ENCODE data around the gene ASIC2. TPM values are rescaled to one million over a fixed set of nuclear protein-coding genes. Genes with fewer than 3 reads are reported as not detected.

The ASIC2 gene
- total RNA-seq, 4 donors from 2014 or later: 0.48 TPM; not detected in 3

GRCh38 chr17:33056399-33057146 lies 236.5 kb downstream of the ASIC2 start:
- TF ChIP-seq, protein P1, sequence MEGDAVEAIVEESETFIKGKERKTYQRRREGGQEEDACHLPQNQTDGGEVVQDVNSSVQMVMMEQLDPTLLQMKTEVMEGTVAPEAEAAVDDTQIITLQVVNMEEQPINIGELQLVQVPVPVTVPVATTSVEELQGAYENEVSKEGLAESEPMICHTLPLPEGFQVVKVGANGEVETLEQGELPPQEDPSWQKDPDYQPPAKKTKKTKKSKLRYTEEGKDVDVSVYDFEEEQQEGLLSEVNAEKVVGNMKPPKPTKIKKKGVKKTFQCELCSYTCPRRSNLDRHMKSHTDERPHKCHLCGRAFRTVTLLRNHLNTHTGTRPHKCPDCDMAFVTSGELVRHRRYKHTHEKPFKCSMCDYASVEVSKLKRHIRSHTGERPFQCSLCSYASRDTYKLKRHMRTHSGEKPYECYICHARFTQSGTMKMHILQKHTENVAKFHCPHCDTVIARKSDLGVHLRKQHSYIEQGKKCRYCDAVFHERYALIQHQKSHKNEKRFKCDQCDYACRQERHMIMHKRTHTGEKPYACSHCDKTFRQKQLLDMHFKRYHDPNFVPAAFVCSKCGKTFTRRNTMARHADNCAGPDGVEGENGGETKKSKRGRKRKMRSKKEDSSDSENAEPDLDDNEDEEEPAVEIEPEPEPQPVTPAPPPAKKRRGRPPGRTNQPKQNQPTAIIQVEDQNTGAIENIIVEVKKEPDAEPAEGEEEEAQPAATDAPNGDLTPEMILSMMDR (IDR thresholded peaks at IDR 0.05): no peak
- DNase-seq (ENCODE audit: low spot score) (no peak), ATAC-seq (ENCODE audit: low FRiP score) (no peak)

DNA sequence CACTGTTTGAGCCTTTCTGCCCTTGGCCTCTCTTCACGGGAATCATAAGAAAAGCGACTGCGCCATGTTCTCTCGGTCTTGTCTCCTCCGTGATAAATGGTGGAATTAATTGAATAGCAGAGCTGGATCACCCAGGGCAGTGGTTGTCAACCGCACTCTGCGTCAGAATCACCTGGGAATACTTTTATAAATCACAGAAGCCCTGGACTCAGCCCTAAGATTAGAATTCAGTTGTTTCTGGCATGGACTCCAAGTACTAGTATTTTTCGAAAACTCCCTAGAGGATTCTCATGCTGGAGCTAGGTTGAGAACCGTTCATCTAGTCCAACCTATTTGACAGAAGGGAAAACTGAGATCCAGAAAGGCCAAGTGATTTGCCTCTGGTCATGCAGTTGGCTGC lies 237.3 kb downstream of the ASIC2 start:
- DNase-seq (ENCODE audit: low spot score) (no peak), ATAC-seq (ENCODE audit: low FRiP score) (no peak)
- TF ChIP-seq, protein P1 (IDR thresholded peaks at IDR 0.05): no peak

GRCh38 chr17:33055171-33055611 lies 237.9 kb downstream of the ASIC2 start:
- TF ChIP-seq, protein P1 (IDR thresholded peaks at IDR 0.05): no peak
- ATAC-seq (ENCODE audit: low FRiP score) (no peak), DNase-seq (ENCODE audit: low spot score) (no peak)

DNA sequence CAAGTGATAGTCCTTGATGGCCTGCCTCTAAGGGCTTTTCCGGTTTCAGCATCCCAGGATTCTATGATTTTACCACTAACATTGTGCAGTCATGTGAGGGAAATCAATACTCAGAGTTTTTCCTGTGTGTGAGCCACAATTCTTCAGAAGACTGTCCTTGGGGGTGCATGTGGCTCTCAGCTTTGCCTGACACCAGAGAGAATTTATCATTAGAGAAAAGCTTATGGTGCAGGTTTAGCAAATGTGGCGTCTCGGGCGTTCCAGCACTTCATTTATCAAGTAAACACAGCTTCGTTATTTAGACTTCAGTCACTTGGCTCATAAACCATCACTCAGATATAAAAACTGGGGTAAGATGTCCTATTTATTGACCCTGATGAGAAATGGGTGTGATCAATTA lies 238.7 kb downstream of the ASIC2 start:
- DNase-seq (ENCODE audit: low spot score) (no peak), ATAC-seq (ENCODE audit: low FRiP score) (no peak)
- TF ChIP-seq, protein P1 (IDR thresholded peaks at IDR 0.05): no peak

DNA sequence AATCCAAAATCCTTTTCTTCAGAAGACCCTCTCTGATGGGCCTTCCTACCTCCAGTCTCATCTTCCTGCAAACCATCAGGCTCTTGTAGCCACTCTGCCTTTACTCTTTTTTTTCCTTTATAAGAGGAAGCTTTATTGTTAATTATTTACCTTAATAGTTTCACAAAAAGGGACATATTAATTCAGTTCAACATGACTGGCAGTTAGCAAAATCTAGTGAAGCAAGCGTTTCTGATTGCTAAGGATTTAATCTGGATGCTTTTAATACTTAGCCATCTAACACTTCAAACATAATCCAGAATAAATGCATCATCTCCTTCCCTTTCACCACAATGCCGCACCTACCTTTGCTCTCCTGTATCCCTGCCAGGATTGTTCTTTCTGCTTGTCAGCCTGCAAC lies 239.4 kb downstream of the ASIC2 start:
- ATAC-seq (ENCODE audit: low FRiP score): no peak
- TF ChIP-seq, protein P1 (IDR thresholded peaks at IDR 0.05): no peak
- no peak for DNase-seq (ENCODE audit: low spot score)

GRCh38 chr17:33052856-33053255 lies 240.2 kb downstream of the ASIC2 start:
- TF ChIP-seq, protein P1 (IDR thresholded peaks at IDR 0.05): no peak
- ATAC-seq (ENCODE audit: low FRiP score) (no peak), DNase-seq (ENCODE audit: low spot score) (no peak)

DNA sequence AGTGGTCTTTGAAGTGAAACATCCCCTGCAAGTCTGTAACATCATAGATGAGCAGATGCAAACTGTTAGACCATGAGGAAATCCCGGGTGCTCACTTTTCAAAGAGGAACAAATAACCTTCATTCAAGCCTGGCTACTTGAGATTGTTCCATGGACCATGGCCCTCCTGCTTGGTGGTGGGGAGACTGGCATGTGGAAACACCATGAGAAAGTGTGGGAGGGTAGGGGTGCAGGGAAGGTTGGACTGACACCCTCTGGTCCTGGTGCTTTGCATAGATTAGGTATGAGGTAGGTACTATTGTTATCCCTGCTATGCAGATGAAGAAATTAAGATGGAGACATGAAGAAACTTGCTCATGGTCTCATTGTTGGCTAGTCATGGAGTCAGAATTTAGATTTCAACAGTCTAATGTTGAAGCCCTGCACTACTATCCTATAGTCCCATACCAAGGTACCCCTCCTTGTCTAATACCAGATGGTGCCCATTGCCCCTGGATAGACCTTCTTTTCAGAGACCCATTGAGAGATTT lies 242.4 kb downstream of the ASIC2 start:
- ATAC-seq (ENCODE audit: low FRiP score) (no peak), DNase-seq (ENCODE audit: low spot score) (no peak)
- TF ChIP-seq, protein P1 (IDR thresholded peaks at IDR 0.05): no peak

Measured in omental fat pad (tissue), 4 donors.